ENCODE measurements around the gene MRPS30.

DNA sequence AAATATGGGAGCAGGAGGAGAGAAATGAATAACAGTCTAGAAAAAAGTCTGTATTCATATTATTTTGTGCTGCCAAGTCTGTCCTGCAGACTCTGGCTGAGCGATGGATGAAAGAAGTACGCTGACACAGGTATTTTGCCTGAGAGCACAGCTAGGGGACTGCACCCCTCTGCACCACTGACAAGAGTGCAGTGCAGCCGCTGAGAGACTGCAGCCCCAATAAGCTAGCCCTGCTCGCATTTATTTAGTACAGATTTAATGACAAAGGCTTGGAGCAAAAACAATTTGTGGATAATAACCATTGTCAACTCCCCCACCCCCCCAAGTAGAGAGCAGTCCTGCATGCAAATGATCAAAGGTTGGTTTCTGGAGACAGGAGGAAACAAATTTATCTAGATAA is 13.3 kb upstream of the MRPS30 start:
- TF ChIP-seq, protein P1, sequence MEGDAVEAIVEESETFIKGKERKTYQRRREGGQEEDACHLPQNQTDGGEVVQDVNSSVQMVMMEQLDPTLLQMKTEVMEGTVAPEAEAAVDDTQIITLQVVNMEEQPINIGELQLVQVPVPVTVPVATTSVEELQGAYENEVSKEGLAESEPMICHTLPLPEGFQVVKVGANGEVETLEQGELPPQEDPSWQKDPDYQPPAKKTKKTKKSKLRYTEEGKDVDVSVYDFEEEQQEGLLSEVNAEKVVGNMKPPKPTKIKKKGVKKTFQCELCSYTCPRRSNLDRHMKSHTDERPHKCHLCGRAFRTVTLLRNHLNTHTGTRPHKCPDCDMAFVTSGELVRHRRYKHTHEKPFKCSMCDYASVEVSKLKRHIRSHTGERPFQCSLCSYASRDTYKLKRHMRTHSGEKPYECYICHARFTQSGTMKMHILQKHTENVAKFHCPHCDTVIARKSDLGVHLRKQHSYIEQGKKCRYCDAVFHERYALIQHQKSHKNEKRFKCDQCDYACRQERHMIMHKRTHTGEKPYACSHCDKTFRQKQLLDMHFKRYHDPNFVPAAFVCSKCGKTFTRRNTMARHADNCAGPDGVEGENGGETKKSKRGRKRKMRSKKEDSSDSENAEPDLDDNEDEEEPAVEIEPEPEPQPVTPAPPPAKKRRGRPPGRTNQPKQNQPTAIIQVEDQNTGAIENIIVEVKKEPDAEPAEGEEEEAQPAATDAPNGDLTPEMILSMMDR (IDR thresholded peaks at IDR 0.05), result no peak
- no peak for TF ChIP-seq POLR2A (IDR thresholded peaks at IDR 0.05)

All from testis (tissue), 2 donors.